Testis (tissue), 3 donors: ENCODE measurements around the gene IQSEC1. TPM values are rescaled to one million over a fixed set of nuclear protein-coding genes. Genes with fewer than 3 reads are reported as not detected.

ENCODE experiments used
- DNase-seq: peaks from one replicate; pipeline ENCODE4 v3.0.0-alpha.2; 2019
- H3K27ac ChIP-seq, 2 donors: fragments of 200-600 bp; sonication (generic); one replicate each; pipeline ENCODE4 v1.5.1; 2019
- H3K27me3 ChIP-seq: fragments of 200-600 bp; sonication (generic); one replicate; pipeline ENCODE4 v1.5.1; 2019
- H3K36me3 ChIP-seq: fragments of 200-600 bp; sonication (generic); one replicate; pipeline ENCODE4 v1.5.1; 2017; ENCODE audit warnings: low read depth; ENCODE audit errors: missing control alignments
- H3K4me1 ChIP-seq: fragments of 200-600 bp; sonication (generic); one replicate; pipeline ENCODE4 v1.5.1; 2019
- H3K4me3 ChIP-seq, 2 donors: fragments of 200-600 bp; sonication (generic); one replicate each; pipeline ENCODE4 v1.5.1; 2017 to 2019
- H3K9me3 ChIP-seq: fragments of 200-600 bp; sonication (generic); one replicate; pipeline ENCODE4 v1.5.1; 2017
- CTCF ChIP-seq, 3 experiments: fragments of 450-650 bp in 2 of 3; fragments of 200-600 bp in 1 of 3; sonication (generic) in 1 of 3; IDR thresholded peaks; one replicate each; pipeline ENCODE4 v1.5.1; 2016 to 2019; ENCODE audit warnings: antibody characterized with exemption in 3 of 3, mild to moderate bottlenecking in 2 of 3, moderate library complexity in 1 of 3
- POLR2A ChIP-seq: fragments of 450-650 bp; IDR thresholded peaks from one replicate; pipeline ENCODE4 v1.6.1; 2017; ENCODE audit warnings: antibody characterized with exemption, mild to moderate bottlenecking, moderate library complexity
- whole genome bisulfite sequencing, 2 donors: methylation state at CpG; one replicate each; pipeline ENCODE4 v1.1.5; 2018; 5-methylcytosine and 5-hydroxymethylcytosine counted together
- intact Hi-C: fragments of 100-400 bp; cut with DNase I; formaldehyde crosslinking; loops from one replicate; pipeline ENCODE4 v1.15.1; 2023; ENCODE audit warnings: low total_unique reads
- polyA plus RNA-seq: library from polyadenylated mRNA; stranded (reverse); fragments of 350-450 nt; fragmentation: Illumina TruSeq; extraction: RNeasy Lipid Tissue Mini Kit (QIAGEN cat#74804); gene quantifications from one replicate; pipeline ENCODE4 v1.2.3, GENCODE V29; 2014; ENCODE audit warnings: low read depth, low replicate concordance; ENCODE audit not compliant: insufficient read depth
- total RNA-seq, 2 donors: library from RNA; depleted of rRNA; stranded (reverse); fragments of >200 nt; gene quantifications; one replicate each; pipeline ENCODE4 v1.2.3, GENCODE V29; 2016

Gene IQSEC1
- total and polyA plus RNA-seq, 3 donors from 2014 or later, result 32.9 to 89.4 (median 74.3) TPM

- H3K4me3 ChIP-seq, result no peak overlapping the region
- TF ChIP-seq POLR2A (no peak), CTCF (IDR thresholded peaks at IDR 0.05) (no peak)
- no peaks in the 10 kb centered on the region for H3K36me3 ChIP-seq
- 91 to 95% methylated on average over 12 to 13 of the region's 13 CpGs for WGBS, 2 donors
- H3K4me1 ChIP-seq, result peaks cover 50% of the 10 kb centered on the region
- intact Hi-C loops, result no loop called here
- DNase-seq, result no peak
- H3K27me3 ChIP-seq, result no peaks in the 10 kb centered on the region
- no peaks in the 10 kb centered on the region for H3K9me3 ChIP-seq
- H3K27ac ChIP-seq, result peak overlapping the region in 1 of 2 donors; percentile 29
These were observed 115.1 kb downstream of the IQSEC1 start for GRCh38 chr3:12957824-12958792.

DNA sequence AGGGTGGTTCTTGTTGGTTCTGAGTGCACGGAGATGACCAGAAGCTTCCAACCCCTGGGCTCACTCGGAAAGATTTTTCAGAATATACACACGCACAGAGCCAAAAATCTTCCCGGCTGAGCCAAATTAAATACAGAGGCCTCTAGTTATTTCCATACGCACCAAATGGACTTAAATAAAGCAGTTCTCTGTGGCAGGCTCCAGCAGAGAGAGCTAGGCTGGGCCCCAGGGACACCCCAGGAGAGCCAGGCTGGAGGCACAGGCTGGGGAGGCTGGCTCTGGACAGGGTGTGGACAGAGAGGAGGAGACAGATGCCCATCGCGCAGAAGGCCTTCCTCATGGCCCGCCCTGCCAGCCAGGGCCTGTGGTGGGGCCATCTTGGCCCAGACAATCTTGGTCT is 115.9 kb downstream of the IQSEC1 start:
- no peaks in the 10 kb centered on the region for H3K27me3 ChIP-seq
- TF ChIP-seq POLR2A, result no peak
- TF ChIP-seq CTCF (IDR thresholded peaks at IDR 0.05), result no peak
- WGBS, 2 donors, result 62 to 67% methylated on average over 8 of the region's 8 CpGs
- H3K9me3 ChIP-seq, result no peaks in the 10 kb centered on the region
- peaks cover 46% of the 10 kb centered on the region for H3K4me1 ChIP-seq
- intact Hi-C loops, result no loop called here
- no peak for DNase-seq
- no peak overlapping the region for H3K4me3 ChIP-seq
- H3K36me3 ChIP-seq, result no peaks in the 10 kb centered on the region
- H3K27ac ChIP-seq, result peak overlapping the region in 1 of 2 donors; percentile 29

GRCh38 chr3:12956316-12956660 is 116.9 kb downstream of the IQSEC1 start:
- intact Hi-C loops, result no loop called here
- peaks cover 46% of the 10 kb centered on the region for H3K4me1 ChIP-seq
- WGBS, 2 donors, result 68 to 70% methylated on average over 5 of the region's 5 CpGs
- H3K36me3 ChIP-seq, result no peaks in the 10 kb centered on the region
- TF ChIP-seq CTCF (IDR thresholded peaks at IDR 0.05) (no peak), POLR2A (no peak)
- no peaks in the 10 kb centered on the region for H3K9me3 ChIP-seq
- no peak for DNase-seq
- H3K4me3 ChIP-seq, result no peak overlapping the region
- H3K27ac ChIP-seq, result no peak overlapping the region
- H3K27me3 ChIP-seq, result no peaks in the 10 kb centered on the region

DNA sequence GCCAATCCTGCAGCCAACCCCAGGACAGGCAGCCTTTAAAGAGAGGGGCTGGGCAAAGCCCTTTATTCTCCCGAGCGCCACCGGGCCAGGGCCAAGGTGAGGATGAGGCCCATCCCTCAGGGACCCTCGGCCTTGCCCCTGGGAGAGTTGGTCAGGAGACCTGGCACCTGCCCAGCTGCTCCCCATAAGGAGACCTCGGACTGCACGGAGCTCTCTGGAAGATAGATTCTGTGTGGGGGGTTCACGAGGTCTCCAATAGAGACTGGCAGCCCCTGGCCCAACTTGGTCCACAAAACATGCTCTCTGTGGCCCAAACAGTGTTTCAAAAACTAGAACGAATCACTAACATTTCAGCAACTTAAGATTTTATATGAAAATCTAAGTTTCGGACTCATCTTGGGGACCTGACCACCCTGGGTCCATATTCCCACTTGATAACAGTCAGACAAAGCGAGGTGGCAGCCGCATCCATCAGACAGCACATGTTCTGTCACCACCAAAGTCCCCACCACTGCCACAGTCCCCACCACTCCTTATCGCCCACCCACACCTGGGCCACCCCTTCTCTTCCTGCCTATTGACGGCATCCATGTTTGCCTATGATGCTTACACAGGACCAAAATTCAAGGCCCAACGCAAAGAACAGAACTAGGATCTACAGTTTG is 117.4 kb downstream of the IQSEC1 start:
- peak overlapping the region in 1 of 2 donors; percentile 30 for H3K27ac ChIP-seq
- peaks cover 42% of the 10 kb centered on the region for H3K4me1 ChIP-seq
- H3K36me3 ChIP-seq, result no peaks in the 10 kb centered on the region
- no peak for DNase-seq
- TF ChIP-seq CTCF (IDR thresholded peaks at IDR 0.05) (no peak), POLR2A (no peak)
- no peaks in the 10 kb centered on the region for H3K9me3 ChIP-seq
- intact Hi-C loops, result no loop called here
- no peaks in the 10 kb centered on the region for H3K27me3 ChIP-seq
- 82 to 84% methylated on average over 8 to 14 of the region's 14 CpGs for WGBS, 2 donors
- no peak overlapping the region for H3K4me3 ChIP-seq
